GM19025 (cell line): Measurements from ENCODE around the gene OTUB1.

Experiments
- ATAC-seq: cut with Tn5 transposase; IDR thresholded peaks from one replicate; pipeline ENCODE4 v1.9.1; 2021; ENCODE audit warnings: mild to moderate bottlenecking, low read depth, moderate library complexity; ENCODE audit not compliant: unreplicated experiment

The OTUB1 gene

GRCh38 chr11:64020976-64021756 lies 34.9 kb downstream of the OTUB1 start:
- no peak for ATAC-seq

- no peak for ATAC-seq
These were observed 35.5 kb downstream of the OTUB1 start for GRCh38 chr11:64021757-64022093.

DNA sequence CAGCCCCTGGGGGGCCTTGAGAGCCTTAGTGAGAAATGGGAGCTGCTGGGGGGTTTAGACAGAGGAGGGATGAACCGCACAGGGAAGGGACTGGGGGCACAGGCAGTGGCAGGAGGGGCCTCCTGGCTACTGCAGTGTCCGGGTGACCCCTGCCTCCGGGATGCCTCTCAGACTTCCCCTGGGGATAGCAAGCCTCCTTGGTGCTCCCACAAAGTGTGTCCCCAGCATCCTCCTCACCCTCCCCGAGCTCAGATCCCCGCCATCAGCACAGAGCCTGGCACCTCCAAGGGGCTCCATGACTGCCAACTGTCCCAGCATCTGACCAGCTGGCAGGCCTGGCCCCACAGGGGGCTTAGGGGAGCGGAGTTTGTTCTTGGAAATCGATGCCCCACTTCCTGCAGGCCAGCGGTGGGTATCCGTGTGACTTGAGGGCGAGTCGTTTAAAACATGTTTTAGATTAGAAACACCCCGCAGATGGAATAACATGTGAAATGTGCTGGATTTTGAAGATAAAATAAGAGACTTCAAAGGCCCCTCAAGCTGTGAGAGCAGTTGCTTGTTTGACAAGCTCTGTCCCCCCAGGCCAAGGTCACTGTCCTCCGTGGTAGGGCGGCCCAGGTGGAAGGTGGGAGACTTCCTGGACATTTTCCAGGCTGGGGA lies 36.0 kb downstream of the OTUB1 start:
- no peak for ATAC-seq

DNA sequence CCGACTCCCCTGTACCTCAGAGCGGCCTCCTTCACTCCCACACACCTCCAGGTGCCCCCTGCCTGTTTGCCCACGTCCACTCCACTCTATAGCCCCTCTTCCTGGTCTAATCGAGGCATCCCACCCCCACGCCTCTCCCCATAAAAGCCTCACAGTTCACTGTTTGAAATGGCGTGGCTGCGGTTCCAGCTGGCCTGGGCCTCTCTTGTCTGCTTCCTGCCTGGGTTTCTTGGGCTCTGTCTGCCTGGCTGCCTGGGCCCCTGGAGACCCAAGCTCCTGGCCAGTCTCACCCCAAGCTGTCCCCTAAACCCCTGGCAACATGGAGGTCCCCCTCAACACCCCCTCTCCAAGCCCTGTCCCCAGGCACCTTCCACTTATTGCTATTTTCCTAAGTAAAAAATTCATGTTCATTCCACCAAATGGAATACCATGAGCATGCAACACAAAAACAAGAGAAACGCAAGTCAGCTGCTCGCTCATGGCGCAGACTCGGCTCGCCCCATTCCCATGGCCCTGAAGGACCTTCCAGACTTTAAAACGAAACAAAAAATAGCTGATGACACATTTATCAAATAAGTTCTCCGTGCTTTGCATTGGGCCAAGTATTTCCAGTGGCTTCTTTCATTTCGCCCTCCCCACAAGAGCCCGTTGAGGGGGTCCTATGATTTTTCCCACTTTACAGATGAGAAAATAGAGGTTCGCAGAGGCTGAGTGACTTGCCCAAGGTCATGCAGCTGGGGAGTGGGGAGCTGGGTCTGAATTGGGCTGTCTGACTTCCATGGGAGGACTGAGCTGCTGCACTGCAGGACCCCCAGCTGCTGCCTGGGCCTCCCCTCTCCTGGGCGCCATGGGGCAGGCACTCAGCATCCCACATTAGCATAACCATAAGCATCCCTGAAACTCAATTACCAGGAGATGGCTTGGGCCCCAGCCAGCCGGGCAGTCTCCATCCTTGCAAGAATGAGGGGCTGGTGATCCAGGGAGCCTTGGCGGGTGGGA lies 37.8 kb downstream of the OTUB1 start:
- no peak for ATAC-seq

GRCh38 chr11:64025205-64025604 lies 39.0 kb downstream of the OTUB1 start:
- ATAC-seq: no peak

DNA sequence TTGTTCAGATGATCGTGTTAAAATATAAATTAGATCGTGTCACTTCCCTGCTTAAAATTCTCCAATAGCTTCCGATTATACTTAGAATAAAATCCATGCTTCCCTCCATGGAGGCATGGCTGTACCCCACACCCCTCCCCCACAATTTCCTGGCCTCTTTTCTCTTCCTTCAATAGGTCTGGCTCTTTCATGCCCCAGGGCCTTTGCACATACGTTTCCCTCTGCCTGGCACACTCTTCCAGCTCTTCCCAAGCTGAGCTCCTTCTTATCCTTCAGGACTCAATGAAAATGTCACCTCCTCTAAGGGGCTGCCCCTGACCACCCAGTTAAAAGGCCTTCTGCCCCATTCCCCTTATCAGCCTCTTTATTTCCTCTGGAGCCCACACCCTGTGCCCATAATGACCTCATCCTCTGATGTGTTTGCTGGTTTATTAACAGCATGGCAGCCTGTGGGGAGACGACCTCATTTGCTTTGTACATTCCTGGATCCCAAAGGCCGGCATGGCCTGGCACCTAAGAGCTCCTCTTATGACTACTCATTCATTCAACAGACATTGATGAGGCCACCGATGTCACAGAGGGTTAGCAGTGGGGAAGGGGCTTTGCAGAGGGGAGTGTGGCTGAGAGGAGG lies 40.5 kb downstream of the OTUB1 start:
- no peak for ATAC-seq

GRCh38 chr11:64027651-64028397 lies 41.6 kb downstream of the OTUB1 start:
- no peak for ATAC-seq

- ATAC-seq: no peak
These were observed 42.3 kb downstream of the OTUB1 start for GRCh38 chr11:64028398-64029115.

DNA sequence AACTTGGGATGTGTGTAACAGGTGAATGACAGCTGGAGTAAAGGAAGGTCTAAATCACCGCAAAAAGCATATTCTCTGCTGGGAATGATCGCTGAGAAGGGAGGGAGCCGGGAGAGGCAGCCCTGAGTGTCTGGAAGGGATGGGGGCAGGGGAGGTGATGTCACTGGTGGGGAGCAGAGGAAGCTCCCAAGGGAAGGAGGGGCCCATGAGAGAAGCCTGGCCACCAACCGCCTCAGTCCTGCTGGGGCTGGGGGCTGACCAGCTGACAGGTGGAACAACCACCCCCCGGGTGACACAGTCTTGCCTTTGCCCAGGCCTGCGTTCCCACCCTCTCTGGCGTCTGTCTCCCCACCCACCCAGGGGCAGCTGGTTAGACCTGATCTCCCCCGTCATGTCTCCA lies 43.5 kb downstream of the OTUB1 start:
- no peak for ATAC-seq

DNA sequence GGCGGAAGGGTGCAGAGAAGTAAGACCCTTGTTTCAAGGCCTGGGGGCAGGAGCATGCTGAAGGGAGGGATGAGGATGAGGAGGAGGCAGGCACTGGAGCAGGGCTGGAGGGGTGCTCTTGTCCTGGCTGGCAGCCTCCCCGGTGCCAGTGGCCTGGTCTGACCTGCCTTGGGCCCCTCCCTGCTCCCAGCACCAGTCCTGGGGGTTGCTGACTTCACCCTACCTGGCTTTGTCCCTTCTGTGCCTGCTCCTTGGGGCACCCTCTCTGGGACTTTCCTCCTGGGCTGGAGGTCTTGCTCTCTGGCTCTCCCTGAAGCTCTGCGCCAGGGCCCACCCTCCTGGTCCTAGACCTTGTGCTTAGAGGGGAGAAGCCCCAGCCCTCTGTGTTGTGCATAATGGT lies 44.8 kb downstream of the OTUB1 start:
- no peak for ATAC-seq

GRCh38 chr11:64032050-64032449 lies 45.8 kb downstream of the OTUB1 start:
- no peak for ATAC-seq

DNA sequence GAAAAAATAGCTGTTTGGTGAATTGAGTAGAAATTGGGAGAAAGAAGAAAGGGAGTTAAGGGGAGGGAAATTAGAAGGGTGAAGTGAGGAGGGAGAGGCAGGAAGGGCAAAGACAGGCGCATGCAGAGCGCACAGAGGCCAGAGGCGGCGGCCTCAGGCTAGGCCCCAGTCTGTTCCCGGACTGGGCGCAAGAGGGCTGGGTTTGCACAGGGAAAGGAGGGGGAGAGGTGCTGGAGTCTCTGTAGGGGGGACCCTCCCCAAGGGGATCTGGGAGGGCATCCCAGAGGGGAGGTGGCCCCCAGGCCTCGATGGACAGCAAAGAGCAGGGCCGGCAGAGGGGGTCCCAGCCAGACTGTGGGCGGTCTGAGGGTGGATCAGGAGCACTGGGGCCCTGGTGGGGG lies 48.2 kb downstream of the OTUB1 start:
- no peak for ATAC-seq

GRCh38 chr11:64035081-64035524 lies 48.9 kb downstream of the OTUB1 start:
- ATAC-seq: no peak

- ATAC-seq: no peak
These were observed 49.3 kb downstream of the OTUB1 start, which contains the start of gene FLRT1 for GRCh38 chr11:64035576-64035975. TSS of gene FLRT1 (plus strand) at chr11:64035931. CDS start at chr11:64116268, 80,337 bp downstream.

DNA sequence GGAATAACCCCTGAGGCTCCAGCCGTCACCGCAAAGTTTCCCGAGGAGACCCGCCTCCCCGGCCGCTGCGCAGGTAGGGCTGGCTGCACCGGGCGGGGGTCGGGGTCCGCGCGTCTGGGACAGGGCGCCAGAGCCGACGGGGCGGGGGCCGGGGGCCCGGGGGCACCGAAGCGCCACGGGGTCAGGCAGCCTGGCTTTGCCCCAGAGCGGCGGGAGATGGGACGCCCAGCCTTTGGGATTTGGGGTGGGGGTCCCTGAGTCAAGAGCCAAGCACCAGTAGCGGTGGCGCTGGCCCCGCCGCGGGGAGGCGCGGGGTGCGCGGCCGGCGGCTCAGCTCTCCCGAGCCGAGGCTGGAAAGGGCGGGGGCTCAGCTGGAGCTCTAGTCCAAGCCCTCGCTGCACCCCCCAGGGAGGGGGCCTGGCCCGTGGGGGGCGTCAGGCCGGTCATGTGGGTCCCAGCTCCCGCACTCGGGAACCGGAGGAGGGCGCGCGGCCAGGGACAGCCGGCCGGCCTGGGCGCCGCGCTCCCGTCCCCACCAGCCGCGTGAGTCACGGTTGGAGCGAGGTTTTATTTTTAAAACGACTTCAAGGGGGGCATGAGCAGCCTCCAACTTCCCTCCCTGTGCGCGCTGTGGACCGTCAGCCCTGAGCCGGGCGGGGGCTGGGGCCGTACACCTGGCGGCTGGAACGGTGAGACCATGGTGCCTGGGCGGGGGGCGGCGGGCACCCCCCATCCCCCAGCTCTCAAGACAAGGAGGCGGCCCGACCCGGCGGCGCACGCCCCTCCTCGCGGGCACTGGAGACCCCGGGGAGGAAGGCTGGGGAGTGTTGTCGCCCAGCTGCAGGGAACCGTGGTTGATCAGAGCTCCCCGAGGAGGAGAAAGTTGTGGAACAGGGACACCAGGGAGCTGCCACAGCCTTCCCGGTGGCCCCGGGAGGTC lies 50.1 kb downstream of the OTUB1 start:
- no peak for ATAC-seq

DNA sequence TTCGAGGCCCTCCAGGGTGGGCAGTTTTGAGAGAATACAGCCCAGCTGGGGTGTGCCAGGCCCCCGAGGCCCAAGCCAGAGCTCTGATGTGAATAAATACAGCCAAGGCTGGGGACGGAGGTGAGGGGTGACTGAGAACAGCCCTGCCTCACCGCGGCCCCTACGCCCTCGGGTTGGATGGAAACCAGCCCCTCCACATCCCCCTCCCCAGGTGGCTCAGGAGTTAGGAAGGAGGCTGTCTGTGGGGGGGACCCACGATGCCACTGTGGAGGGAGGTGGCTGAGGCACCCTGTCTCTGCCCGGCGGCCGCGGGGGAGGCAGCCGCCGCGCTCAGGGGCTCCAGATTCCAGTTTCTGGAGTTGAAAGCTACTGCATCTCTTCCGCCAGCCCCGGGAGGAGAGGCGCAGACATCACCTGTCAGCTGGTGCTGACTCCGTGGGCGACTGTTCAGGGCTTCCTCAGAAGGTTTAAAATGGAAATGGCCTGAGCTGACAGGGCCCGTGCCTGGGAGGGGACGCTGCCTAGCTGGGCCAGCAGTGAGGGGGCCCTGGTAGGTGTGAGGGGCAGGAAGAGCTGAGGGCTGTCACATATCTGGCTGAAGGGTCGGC lies 50.9 kb downstream of the OTUB1 start:
- no peak for ATAC-seq

DNA sequence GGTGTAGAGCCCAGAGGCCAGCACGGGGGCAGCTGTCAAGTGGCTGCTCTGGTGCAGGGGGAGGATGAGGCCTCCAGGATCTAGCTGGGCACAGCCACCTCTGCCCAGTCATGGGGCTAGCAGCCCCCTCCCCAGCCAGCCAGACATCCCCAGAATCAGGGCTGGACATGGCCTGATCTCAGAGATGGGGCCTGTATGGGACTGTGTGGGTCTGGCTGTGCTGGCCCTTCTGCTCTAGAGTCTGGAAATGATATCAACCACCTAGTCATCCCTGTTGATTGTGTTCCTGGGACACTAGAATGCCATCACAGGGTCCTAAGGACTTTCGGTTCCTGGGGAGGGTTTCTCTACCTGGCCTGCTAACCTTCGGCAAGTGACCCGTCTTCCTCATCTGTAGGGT lies 52.3 kb downstream of the OTUB1 start:
- no peak for ATAC-seq
